Measurements from ENCODE around the gene EDIL3.

EDIL3 gene

GRCh38 chr5:84149094-84149493, 235.6 kb downstream of the EDIL3 start:
- no peak for DNase-seq

GRCh38 chr5:84148651-84149050, 236.0 kb downstream of the EDIL3 start:
- DNase-seq = no peak

GRCh38 chr5:84137541-84137940, 247.1 kb downstream of the EDIL3 start:
- no peak for DNase-seq

GRCh38 chr5:84131372-84131771, 253.3 kb downstream of the EDIL3 start:
- DNase-seq = no peak

- DNase-seq = no peak
Observed at GRCh38 chr5:84130006-84130580, 254.6 kb downstream of the EDIL3 start.

- no peak for DNase-seq
Observed at GRCh38 chr5:84125216-84125615, 259.5 kb downstream of the EDIL3 start.

GRCh38 chr5:84119252-84119651, 265.4 kb downstream of the EDIL3 start:
- DNase-seq = no peak

GRCh38 chr5:84118551-84118950, 266.1 kb downstream of the EDIL3 start:
- no peak for DNase-seq

GRCh38 chr5:84115727-84116126, 269.0 kb downstream of the EDIL3 start:
- DNase-seq = no peak

- no peak for DNase-seq
Observed at GRCh38 chr5:84113246-84114105, 271.2 kb downstream of the EDIL3 start.

- no peak for DNase-seq
Observed at GRCh38 chr5:84092738-84093137, 291.9 kb downstream of the EDIL3 start.

- DNase-seq = no peak
Observed at GRCh38 chr5:84091127-84091799, 293.4 kb downstream of the EDIL3 start.

- DNase-seq = no peak
Observed at GRCh38 chr5:84088996-84089395, 295.7 kb downstream of the EDIL3 start.

GRCh38 chr5:84086511-84086910, 298.2 kb downstream of the EDIL3 start:
- DNase-seq = no peak

- DNase-seq = no peak
Observed at GRCh38 chr5:84085387-84086041, 299.2 kb downstream of the EDIL3 start.

- DNase-seq = no peak
Observed at GRCh38 chr5:84080908-84081307, 303.8 kb downstream of the EDIL3 start.

- DNase-seq = no peak
Observed at GRCh38 chr5:84072339-84072738, 312.3 kb downstream of the EDIL3 start.

- DNase-seq = no peak
Observed at GRCh38 chr5:84069608-84070179, 315.0 kb downstream of the EDIL3 start.

- no peak for DNase-seq
Observed at GRCh38 chr5:84063041-84063440, 321.6 kb downstream of the EDIL3 start.

- no peak for DNase-seq
Observed at GRCh38 chr5:84059672-84060071, 325.0 kb downstream of the EDIL3 start.

GRCh38 chr5:84058561-84058960, 326.1 kb downstream of the EDIL3 start:
- DNase-seq = no peak

GRCh38 chr5:84057211-84057610, 327.5 kb downstream of the EDIL3 start:
- no peak for DNase-seq

GRCh38 chr5:84045964-84046363, 338.7 kb downstream of the EDIL3 start:
- no peak for DNase-seq

All from activated effector memory CD4-positive, alpha-beta T cell treated with Interleukin-2 at 50 U/mL for 16 hours (primary cell).